ENCODE data around the gene AUTS2.

The AUTS2 gene

DNA sequence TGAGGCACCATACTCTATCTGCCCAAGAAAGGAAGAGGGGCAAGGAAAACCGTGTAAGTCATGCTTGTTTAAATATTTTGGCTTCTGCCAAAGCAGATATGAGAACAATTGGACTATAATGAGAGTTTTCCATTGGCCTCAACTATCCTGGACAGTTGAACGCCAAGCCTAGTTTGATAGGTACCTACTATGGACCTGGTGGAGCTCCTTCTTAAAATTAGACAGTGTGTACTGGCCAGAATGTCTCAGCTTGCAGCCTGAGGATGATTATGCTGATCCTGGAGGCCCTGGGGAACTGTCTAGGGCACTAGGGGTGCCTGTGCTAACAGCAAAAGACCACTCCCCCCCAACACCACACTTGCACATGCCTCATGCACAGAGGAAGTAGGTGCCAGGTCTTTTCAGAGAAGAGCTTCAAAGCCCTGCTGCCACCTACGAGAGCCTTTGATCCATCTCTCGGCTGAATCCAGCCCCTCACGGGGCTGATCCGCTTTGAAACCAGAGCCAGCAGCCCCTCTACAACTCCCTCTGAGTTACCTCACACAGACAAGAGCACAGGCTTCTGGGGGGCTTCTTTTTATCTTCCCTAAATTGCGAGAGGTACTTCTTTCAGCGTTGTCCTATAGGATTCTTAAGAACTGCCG is 1059.8 kb downstream of the AUTS2 start:
- Histone ChIP-seq H3K4me2 (ENCODE audit: low read length) (no peak overlapping the region), H2AFZ (ENCODE audit: low read length) (no peak overlapping the region), H3K4me1 (ENCODE audit: insufficient read depth, low read length, severe bottlenecking) (no peaks in the 10 kb centered on the region), H4K20me1 (ENCODE audit: insufficient read depth, low read length) (no peaks in the 10 kb centered on the region), H3K9me3 (ENCODE audit: low read length) (no peaks in the 10 kb centered on the region), H3K27ac (ENCODE audit: low read depth, low read length, poor library complexity, severe bottlenecking) (no peak overlapping the region), H3K79me2 (ENCODE audit: insufficient read depth, low read length) (no peaks in the 10 kb centered on the region), H3K9ac (ENCODE audit: low read length) (no peak overlapping the region), H3F3A (ENCODE audit: insufficient read depth, low read length) (no peaks in the 10 kb centered on the region), H3K9me2 (ENCODE audit: low read depth, low read length) (no peaks in the 10 kb centered on the region), H3K36me3 (ENCODE audit: insufficient read depth, low read length) (no peaks in the 10 kb centered on the region), H3K4me3 (ENCODE audit: low read depth, low read length, poor library complexity, severe bottlenecking) (no peak overlapping the region), H3K27me3 (ENCODE audit: insufficient read depth, low read length) (no peaks in the 10 kb centered on the region)
- TF ChIP-seq EZH2 (IDR thresholded peaks at IDR 0.05; ENCODE audit: borderline replicate concordance, low read length): no peak
- TF ChIP-seq, protein P1, sequence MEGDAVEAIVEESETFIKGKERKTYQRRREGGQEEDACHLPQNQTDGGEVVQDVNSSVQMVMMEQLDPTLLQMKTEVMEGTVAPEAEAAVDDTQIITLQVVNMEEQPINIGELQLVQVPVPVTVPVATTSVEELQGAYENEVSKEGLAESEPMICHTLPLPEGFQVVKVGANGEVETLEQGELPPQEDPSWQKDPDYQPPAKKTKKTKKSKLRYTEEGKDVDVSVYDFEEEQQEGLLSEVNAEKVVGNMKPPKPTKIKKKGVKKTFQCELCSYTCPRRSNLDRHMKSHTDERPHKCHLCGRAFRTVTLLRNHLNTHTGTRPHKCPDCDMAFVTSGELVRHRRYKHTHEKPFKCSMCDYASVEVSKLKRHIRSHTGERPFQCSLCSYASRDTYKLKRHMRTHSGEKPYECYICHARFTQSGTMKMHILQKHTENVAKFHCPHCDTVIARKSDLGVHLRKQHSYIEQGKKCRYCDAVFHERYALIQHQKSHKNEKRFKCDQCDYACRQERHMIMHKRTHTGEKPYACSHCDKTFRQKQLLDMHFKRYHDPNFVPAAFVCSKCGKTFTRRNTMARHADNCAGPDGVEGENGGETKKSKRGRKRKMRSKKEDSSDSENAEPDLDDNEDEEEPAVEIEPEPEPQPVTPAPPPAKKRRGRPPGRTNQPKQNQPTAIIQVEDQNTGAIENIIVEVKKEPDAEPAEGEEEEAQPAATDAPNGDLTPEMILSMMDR (IDR thresholded peaks at IDR 0.05; ENCODE audit: low read length): no peak

DNA sequence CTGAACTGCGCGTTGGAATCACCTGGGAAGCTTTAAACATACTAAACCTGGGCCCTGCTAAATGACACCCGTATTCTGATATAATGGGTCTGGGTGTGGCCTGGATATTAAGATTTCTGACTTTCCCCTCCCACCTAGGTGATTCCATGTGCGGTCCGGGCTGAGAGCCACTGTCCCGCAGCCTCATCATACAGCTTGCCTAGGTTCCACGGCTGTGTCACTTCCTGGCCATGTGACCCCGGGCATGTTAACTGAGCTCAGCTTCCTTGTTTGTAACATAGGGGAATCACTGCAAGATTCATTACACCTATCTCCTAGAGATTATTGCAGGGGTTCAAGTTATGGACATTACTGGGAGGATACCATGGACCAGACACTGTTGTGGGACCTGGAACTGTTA is 1061.0 kb downstream of the AUTS2 start:
- Histone ChIP-seq H3K9me3 (ENCODE audit: low read length) (no peaks in the 10 kb centered on the region), H3K9me2 (ENCODE audit: low read depth, low read length) (no peaks in the 10 kb centered on the region), H3K9ac (ENCODE audit: low read length) (no peak overlapping the region), H3F3A (ENCODE audit: insufficient read depth, low read length) (no peaks in the 10 kb centered on the region), H3K27me3 (ENCODE audit: insufficient read depth, low read length) (no peaks in the 10 kb centered on the region), H3K79me2 (ENCODE audit: insufficient read depth, low read length) (no peaks in the 10 kb centered on the region), H3K4me2 (ENCODE audit: low read length) (no peak overlapping the region), H4K20me1 (ENCODE audit: insufficient read depth, low read length) (no peaks in the 10 kb centered on the region), H2AFZ (ENCODE audit: low read length) (no peak overlapping the region), H3K4me3 (ENCODE audit: low read depth, low read length, poor library complexity, severe bottlenecking) (no peak overlapping the region), H3K4me1 (ENCODE audit: insufficient read depth, low read length, severe bottlenecking) (no peaks in the 10 kb centered on the region), H3K36me3 (ENCODE audit: insufficient read depth, low read length) (no peaks in the 10 kb centered on the region), H3K27ac (ENCODE audit: low read depth, low read length, poor library complexity, severe bottlenecking) (no peak overlapping the region)
- TF ChIP-seq EZH2 (IDR thresholded peaks at IDR 0.05; ENCODE audit: borderline replicate concordance, low read length): no peak
- TF ChIP-seq, protein P1 (IDR thresholded peaks at IDR 0.05; ENCODE audit: low read length): no peak

DNA sequence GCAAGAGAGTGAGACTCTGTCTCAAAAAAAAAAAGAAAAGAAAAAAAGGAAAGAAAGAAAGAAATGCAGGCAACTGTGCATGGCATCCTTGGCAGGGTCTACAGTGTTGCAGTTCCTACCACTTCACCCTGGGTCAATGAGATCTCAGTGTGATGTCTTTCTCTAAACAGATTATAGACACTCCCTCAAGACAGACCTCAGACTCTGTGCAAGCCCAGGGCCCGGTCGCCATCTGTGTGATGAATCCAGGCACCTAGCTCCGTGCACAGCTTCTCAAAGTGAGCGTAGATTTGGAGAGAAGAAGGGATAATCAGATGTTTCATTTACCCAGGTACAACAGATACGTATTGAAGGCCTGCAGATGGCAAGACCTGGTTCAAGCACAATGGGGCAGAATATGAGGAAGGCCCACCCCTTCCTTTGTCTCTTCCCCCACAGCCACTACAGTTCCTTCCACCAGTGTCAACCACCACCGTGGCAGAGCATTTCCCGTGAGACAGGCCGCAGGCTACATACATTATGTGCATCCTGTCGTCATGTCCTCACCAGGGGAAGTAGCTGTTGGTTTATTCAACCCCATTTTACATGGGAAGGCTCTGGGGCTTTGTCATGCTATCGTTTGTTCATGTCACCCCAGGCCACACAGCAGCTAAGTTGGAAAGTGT is 1062.0 kb downstream of the AUTS2 start:
- no peak overlapping the region for H3K27ac ChIP-seq (ENCODE audit: low read depth, low read length, poor library complexity, severe bottlenecking)
- H3K4me2 ChIP-seq (ENCODE audit: low read length): no peak overlapping the region
- H3K27me3 ChIP-seq (ENCODE audit: insufficient read depth, low read length): no peaks in the 10 kb centered on the region

More for the DNA sequence above, 1062.0 kb downstream of the AUTS2 start:
- no peak for TF ChIP-seq EZH2 (IDR thresholded peaks at IDR 0.05; ENCODE audit: borderline replicate concordance, low read length)
- TF ChIP-seq, protein P1 (IDR thresholded peaks at IDR 0.05; ENCODE audit: low read length): no peak
- H3K79me2 ChIP-seq (ENCODE audit: insufficient read depth, low read length): no peaks in the 10 kb centered on the region
- H4K20me1 ChIP-seq (ENCODE audit: insufficient read depth, low read length): no peaks in the 10 kb centered on the region
- H3K4me3 ChIP-seq (ENCODE audit: low read depth, low read length, poor library complexity, severe bottlenecking): no peak overlapping the region
- no peaks in the 10 kb centered on the region for H3K9me2 ChIP-seq (ENCODE audit: low read depth, low read length)
- H3K9ac ChIP-seq (ENCODE audit: low read length): no peak overlapping the region
- no peaks in the 10 kb centered on the region for H3K36me3 ChIP-seq (ENCODE audit: insufficient read depth, low read length)
- no peak overlapping the region for H2AFZ ChIP-seq (ENCODE audit: low read length)
- H3K4me1 ChIP-seq (ENCODE audit: insufficient read depth, low read length, severe bottlenecking): no peaks in the 10 kb centered on the region
- no peaks in the 10 kb centered on the region for H3F3A ChIP-seq (ENCODE audit: insufficient read depth, low read length)
- H3K9me3 ChIP-seq (ENCODE audit: low read length): no peaks in the 10 kb centered on the region

All from OCI-LY1 (cell line).